Neutrophil (primary cell): Measurements from ENCODE around the gene EEF1AKMT3.

Experiments used
- H3K27ac ChIP-seq: fragments of 200-600 bp; sonication (generic); 2 replicates; pipeline ENCODE4 v1.5.1; 2016; ENCODE audit warnings: mild to moderate bottlenecking, moderate library complexity
- H3K27me3 ChIP-seq: fragments of 200-600 bp; sonication (generic); 2 replicates; pipeline ENCODE4 v1.6.0; 2016; ENCODE audit warnings: mild to moderate bottlenecking
- H3K36me3 ChIP-seq: fragments of 200-600 bp; sonication (generic); 2 replicates; pipeline ENCODE4 v1.5.1; 2017
- H3K4me1 ChIP-seq, 2 experiments: fragments of 200-600 bp in 1 of 2; sonication (generic) in 1 of 2; 1 replicate in 1 of 2; 2 replicates in 1 of 2; pipeline versions ENCODE4 v1.5.1 to v1.6.1; 2013 to 2016; ENCODE audit warnings: low read depth in 1 of 2, low read length in 1 of 2, mild to moderate bottlenecking in 1 of 2, moderate library complexity in 1 of 2; ENCODE audit not compliant: control insufficient read depth in 1 of 2, insufficient read depth in 1 of 2
- H3K4me3 ChIP-seq, 2 experiments: fragments of 200-600 bp in 1 of 2; sonication (generic) in 1 of 2; 1 replicate in 1 of 2; 2 replicates in 1 of 2; pipeline ENCODE4 v1.5.1; 2013 to 2016; ENCODE audit warnings: low read depth in 1 of 2, low read length in 1 of 2, mild to moderate bottlenecking in 1 of 2, moderate library complexity in 1 of 2
- H3K9me3 ChIP-seq: fragments of 200-600 bp; sonication (generic); 2 replicates; pipeline ENCODE4 v1.5.1; 2016
- TF ChIP-seq, protein P1 (sequence below): fragments of 200-600 bp; sonication (generic); IDR thresholded peaks from 2 replicates; pipeline ENCODE4 v1.5.1; 2016; ENCODE audit warnings: antibody characterized with exemption

The EEF1AKMT3 gene

DNA sequence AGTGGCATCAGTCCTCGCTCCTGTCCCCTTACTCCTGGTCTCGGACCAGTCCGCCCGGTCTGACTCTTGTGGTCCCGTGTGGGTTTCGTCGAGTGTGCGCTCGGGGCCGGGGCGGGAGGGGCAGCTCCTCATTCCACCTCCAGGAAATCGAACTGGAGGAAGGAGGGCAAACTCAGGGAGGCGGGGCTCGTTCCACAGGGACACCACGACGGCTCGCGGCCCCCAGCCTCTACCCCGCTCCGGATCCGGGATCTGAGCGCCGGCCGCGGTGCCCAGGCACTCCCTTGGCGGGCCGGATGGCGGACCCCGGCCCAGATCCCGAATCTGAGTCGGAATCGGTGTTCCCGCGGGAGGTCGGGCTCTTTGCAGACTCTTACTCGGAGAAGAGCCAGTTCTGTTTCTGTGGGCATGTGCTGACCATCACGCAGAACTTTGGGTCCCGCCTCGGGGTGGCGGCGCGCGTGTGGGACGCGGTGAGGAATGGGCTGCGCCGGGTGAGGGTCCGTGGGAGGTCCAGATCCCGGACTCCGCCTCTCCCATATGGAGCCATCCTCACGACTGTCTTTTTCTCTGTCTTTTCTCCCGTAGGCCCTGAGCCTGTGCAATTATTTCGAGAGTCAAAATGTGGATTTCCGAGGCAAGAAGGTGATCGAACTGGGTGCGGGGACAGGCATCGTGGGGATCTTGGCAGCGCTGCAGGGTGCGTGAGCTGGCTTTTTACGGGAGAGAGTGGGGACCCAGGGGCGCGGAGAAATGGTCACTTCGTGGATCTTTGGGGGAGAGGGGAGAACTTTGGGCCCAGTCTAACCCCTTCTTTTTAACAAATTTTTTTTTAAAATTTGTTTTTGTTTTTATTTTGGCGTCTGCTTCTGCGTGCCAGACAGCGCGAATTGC is at the start of gene EEF1AKMT3:
EEF1AKMT3 (plus strand) TSS at position 186 of the 894 bp plus-strand sequence; CDS start at position 297, 111 bp downstream.
- H3K36me3 ChIP-seq: no peaks in the 10 kb centered on the region
- peak within 1 kb of the TSS; percentile 26 for H3K27ac ChIP-seq
- no peaks in the 10 kb centered on the region for H3K9me3 ChIP-seq
- H3K4me1 ChIP-seq: peaks cover 14 to 19% of the 10 kb centered on the region in 2 experiments
- peaks cover 20% of the 10 kb centered on the region for H3K27me3 ChIP-seq
- TF ChIP-seq, protein P1, sequence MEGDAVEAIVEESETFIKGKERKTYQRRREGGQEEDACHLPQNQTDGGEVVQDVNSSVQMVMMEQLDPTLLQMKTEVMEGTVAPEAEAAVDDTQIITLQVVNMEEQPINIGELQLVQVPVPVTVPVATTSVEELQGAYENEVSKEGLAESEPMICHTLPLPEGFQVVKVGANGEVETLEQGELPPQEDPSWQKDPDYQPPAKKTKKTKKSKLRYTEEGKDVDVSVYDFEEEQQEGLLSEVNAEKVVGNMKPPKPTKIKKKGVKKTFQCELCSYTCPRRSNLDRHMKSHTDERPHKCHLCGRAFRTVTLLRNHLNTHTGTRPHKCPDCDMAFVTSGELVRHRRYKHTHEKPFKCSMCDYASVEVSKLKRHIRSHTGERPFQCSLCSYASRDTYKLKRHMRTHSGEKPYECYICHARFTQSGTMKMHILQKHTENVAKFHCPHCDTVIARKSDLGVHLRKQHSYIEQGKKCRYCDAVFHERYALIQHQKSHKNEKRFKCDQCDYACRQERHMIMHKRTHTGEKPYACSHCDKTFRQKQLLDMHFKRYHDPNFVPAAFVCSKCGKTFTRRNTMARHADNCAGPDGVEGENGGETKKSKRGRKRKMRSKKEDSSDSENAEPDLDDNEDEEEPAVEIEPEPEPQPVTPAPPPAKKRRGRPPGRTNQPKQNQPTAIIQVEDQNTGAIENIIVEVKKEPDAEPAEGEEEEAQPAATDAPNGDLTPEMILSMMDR: peak; percentile 5
- H3K4me3 ChIP-seq: peak within 1 kb of the TSS; percentile 82 to 89

DNA sequence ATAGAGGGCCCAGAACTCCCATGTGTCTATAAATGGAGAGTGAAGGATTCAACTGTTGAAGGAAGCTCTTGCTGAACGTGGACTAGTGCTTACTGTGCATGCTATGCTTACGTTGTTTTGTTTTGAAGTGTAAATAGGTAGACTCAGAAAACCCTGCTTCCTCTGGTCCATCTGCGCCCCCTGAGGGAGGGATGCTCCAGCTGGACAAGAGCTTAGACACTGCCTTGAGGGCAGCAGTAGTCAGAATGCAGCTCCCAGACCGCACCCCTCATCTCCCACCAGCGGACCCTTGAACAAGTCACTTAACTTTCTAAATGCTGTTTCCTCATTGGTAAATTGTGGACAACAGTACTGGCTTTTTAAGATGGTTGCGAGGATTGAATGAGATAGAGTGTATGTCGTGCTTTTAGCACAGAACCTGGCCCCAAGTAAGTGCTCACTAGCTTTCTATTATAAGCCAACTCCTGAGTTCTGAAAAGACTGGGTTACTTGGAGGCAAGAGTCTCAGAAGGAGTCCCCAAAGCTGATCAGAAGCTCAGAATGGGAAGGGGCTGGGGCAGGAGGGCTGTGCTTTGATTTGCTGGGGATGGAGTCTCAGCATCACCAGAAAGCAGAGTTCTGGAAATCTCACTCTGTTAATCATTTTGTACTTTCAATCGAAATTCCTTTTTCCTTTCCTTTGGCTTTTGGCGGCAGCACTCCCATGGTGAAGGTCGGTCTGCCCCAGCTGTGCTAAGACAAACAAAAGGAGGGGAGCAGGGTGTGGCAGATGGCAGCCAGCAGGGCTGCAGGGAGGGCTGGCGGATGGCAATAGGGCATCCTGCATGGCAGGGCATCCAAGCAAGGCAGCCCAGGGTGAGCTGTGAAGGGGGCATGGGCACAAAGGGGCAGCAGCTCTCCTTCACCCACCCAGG is 49.4 kb upstream of the EEF1AKMT3 start:
- Histone ChIP-seq H3K4me3 (no peak overlapping the region), H3K27ac (peak overlapping the region; percentile 61), H3K9me3 (no peaks in the 10 kb centered on the region), H3K36me3 (peaks cover 96% of the 10 kb centered on the region), H3K27me3 (no peaks in the 10 kb centered on the region), H3K4me1 (no peaks in the 10 kb centered on the region)
- TF ChIP-seq, protein P1: no peak

GRCh38 chr12:57723630-57723962 is 48.8 kb upstream of the EEF1AKMT3 start:
- H3K36me3 ChIP-seq: peaks cover 96% of the 10 kb centered on the region
- no peak overlapping the region for H3K4me3 ChIP-seq
- TF ChIP-seq, protein P1: no peak
- H3K27me3 ChIP-seq: no peaks in the 10 kb centered on the region
- peak overlapping the region; percentile 61 for H3K27ac ChIP-seq
- no peaks in the 10 kb centered on the region for H3K9me3 ChIP-seq
- no peaks in the 10 kb centered on the region for H3K4me1 ChIP-seq

DNA sequence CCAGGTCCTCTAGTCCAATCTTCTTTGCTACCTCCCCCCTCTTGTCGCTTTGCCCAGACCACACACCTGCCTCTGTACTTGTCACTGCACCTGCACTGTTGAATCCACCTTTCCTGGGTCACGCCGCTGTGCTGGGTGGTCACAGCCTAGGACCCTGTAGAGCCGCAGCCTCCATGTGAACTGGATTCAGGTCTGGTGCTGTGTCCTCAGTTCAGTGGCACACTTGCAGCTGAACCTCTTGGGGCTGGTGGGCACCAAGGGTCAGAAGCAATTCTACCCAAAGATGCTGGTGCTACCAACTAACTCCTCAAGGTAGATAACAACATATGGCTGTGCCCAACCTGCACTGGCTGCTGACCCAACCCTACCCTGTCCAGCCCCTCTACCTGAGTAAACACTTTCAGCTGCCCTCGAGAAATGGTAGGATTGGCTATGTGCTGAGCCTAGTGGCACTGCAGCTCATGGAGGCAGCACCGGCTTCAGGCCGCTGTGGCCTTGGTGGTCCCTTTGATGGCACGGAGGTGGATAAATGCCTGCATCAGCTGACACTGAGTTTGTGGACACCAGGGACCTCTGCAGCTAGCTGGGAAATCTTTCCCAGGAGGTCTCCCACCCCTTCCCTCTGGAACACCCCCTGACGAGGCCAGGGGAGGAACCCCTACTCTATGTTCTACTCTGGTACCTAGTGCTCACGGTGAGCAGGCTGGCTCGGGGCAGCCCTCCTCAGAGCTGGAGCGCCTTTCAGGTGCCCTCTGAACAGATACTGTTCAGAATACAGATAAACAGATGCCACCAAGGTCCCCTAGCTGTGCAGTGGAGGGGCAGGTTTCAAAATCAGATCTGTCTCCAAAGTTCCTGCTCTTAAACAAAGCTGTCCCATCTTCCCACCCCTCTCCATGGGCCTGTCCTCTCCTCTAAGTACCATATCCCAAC is 48.1 kb upstream of the EEF1AKMT3 start:
- no peak overlapping the region for H3K4me3 ChIP-seq
- H3K27me3 ChIP-seq: no peaks in the 10 kb centered on the region
- no peaks in the 10 kb centered on the region for H3K9me3 ChIP-seq
- TF ChIP-seq, protein P1: no peak
- H3K4me1 ChIP-seq: no peaks in the 10 kb centered on the region
- H3K27ac ChIP-seq: peak overlapping the region; percentile 61
- H3K36me3 ChIP-seq: peaks cover 96% of the 10 kb centered on the region
